IMR-90 (cell line): ENCODE data around the gene TCF7L2.

Experiments used
- CTCF ChIP-seq: conservative IDR thresholded peaks from 2 replicates; pipeline ENCODE4 v1.5.1; 2012; ENCODE audit warnings: mild to moderate bottlenecking, low read depth, low read length, improper control_type of control experiment
- FOS ChIP-seq: fragments of 150-350 bp; IDR thresholded peaks from 2 replicates; pipeline ENCODE4 v1.6.1; 2016; ENCODE audit warnings: low read depth, low read length
- MAZ ChIP-seq: IDR thresholded peaks from 2 replicates; pipeline ENCODE4 v1.6.1; 2012; ENCODE audit warnings: low read depth, mild to moderate bottlenecking, low read length, improper control_type of control experiment, moderate library complexity, borderline replicate concordance
- POLR2A ChIP-seq: IDR thresholded peaks from 2 replicates; pipeline ENCODE4 v1.6.1; 2012; ENCODE audit warnings: mild to moderate bottlenecking, low read depth, low read length
- SMC3 ChIP-seq: fragments of 150-350 bp; IDR thresholded peaks from 2 replicates; pipeline ENCODE4 v1.6.1; 2016; ENCODE audit warnings: low read depth, mild to moderate bottlenecking, antibody characterized with exemption, low read length, moderate library complexity

GRCh38 chr10:113138937-113139585, 189.0 kb downstream of the TCF7L2 start:
- TF ChIP-seq CTCF (no peak), MAZ (no peak), POLR2A (no peak), FOS (no peak), SMC3 (no peak)
